Keratinocyte (primary cell): ENCODE results near the gene DLK2.

Experiments used
- EZH2 ChIP-seq: IDR thresholded peaks from one replicate; pipeline ENCODE4 v1.6.1; 2012; ENCODE audit warnings: inconsistent platforms, mild to moderate bottlenecking, low read length, moderate library complexity
- TF ChIP-seq, protein P1 (sequence below), 3 experiments: IDR thresholded peaks in 1 of 3; conservative IDR thresholded peaks in 1 of 3; optimal IDR thresholded peaks in 1 of 3; 2 replicates in 2 of 3; 3 replicates in 1 of 3; pipeline versions ENCODE3 to v1.5.1; 2011; ENCODE audit warnings: low read length in 3 of 3, mild to moderate bottlenecking in 3 of 3, moderate library complexity in 2 of 3, control low read depth in 1 of 3, inconsistent platforms in 1 of 3; ENCODE audit not compliant: insufficient read depth in 2 of 3; ENCODE audit errors: extremely low read depth in 1 of 3

DNA sequence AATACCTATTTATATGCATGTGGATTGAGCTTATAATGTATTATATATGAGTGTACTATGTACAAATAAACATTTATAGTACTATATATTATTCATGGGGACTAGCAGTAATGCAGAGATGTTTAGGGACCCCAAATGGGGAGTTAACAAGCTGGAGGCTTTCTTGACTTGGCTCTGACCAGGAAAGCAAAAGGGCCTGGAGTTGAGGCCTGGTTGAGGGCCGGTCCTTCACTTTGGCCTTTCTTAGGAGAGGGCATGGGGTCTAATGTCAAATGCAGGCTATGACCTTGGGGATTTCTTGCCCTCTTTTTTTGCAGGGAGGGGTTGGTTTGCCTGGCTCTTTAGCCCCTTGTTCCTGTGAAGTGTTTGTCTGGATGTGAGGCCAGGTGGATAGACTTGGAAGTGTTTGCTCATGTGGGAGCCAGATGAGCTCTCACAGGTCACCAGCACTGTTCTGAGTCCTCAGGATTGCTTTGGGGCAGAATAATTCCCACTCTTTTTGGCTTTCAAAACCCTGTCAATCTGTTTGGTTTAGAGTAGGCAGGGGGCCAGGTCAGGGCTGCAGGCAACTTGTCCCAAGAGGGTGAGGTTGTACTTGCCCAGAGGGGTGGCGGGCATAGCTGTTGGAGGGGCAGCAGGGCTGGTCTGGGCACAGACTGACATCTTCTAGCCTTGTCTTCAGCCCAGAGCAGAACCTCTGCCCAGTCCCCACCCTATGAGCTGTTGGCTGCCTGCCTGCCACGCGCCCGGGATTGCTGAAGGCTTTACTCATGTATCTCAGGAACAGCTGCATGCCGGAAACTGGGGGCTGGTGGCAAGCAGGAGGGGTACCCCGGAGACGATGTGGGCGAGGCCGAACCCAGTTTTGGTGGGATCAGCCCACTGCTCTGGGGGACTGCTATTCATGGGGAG is 36.7 kb upstream of the DLK2 start:
- TF ChIP-seq, protein P1, sequence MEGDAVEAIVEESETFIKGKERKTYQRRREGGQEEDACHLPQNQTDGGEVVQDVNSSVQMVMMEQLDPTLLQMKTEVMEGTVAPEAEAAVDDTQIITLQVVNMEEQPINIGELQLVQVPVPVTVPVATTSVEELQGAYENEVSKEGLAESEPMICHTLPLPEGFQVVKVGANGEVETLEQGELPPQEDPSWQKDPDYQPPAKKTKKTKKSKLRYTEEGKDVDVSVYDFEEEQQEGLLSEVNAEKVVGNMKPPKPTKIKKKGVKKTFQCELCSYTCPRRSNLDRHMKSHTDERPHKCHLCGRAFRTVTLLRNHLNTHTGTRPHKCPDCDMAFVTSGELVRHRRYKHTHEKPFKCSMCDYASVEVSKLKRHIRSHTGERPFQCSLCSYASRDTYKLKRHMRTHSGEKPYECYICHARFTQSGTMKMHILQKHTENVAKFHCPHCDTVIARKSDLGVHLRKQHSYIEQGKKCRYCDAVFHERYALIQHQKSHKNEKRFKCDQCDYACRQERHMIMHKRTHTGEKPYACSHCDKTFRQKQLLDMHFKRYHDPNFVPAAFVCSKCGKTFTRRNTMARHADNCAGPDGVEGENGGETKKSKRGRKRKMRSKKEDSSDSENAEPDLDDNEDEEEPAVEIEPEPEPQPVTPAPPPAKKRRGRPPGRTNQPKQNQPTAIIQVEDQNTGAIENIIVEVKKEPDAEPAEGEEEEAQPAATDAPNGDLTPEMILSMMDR (optimal IDR thresholded peaks at IDR 0.05 in 1 of 3, IDR thresholded peaks at IDR 0.05 in 1 of 3, conservative IDR thresholded peaks at IDR 0.05 in 1 of 3; ENCODE audit: extremely low read depth in 1 of 3, insufficient read depth in 2 of 3, low read length in 3 of 3): no peak
- no peak for TF ChIP-seq EZH2
